HCT116 (cell line): ENCODE data around the gene PRKCA. TPM values are rescaled to one million over a fixed set of nuclear protein-coding genes. Genes with fewer than 3 reads are reported as not detected.
"Not testable (repeated sequence)": the region's sequence is repeated elsewhere in the genome, so short reads cannot be mapped to it uniquely, and the experiment has no call there.

Experiments
- ATAC-seq: fragments of 200-7000 bp; cut with Tn5 transposase; 2 replicates; pipeline ENCODE4 v1.9.1; 2020; ENCODE audit warnings: mild to moderate bottlenecking, moderate library complexity
- BruUV-seq: library from RNA; stranded (reverse); fragments of 400-500 nt; replicated peaks from 2 replicates; lab custom pipeline; 2021; lab: Mats Ljungman, UMichigan
- CTCF ChIA-PET: fragments of 300-600 bp; sonication (Branson Sonifier 250); formaldehyde crosslinking; loops from one replicate; lab custom pipeline; 2021; ENCODE audit warnings: antibody characterized with exemption; lab: Charles Lee
- POLR2A ChIA-PET: fragments of 300-600, 350-600 bp; sonication (Branson Sonifier 250); formaldehyde crosslinking; loops from one replicate; lab custom pipeline; 2021; ENCODE audit warnings: antibody characterized with exemption; lab: Charles Lee
- RAD21 ChIA-PET, 2 experiments: fragments of 300-600 bp; sonication (Branson Sonifier 250); formaldehyde crosslinking; loops; one replicate each; lab custom pipeline; 2023; ENCODE audit warnings: low total read pairs in 2 of 2; ENCODE audit not compliant: uncharacterized antibody in 2 of 2, unreplicated experiment in 2 of 2, low non-redundant PET in 1 of 2; lab: Charles Lee
- DNase-seq: peaks from one replicate; pipeline ENCODE4 v3.0.0-alpha.2; 2010; ENCODE audit warnings: low read depth, low spot score
- H2AFZ ChIP-seq: fragments of 200-600 bp; shearing (Covaris generic), sonication (generic); 2 replicates; pipeline ENCODE4 v1.6.1; 2017; ENCODE audit warnings: low read depth, mixed run types, mixed read lengths, antibody characterized with exemption, low read length; ENCODE audit not compliant: poor library complexity, severe bottlenecking
- H3K27ac ChIP-seq: 2 replicates; pipeline ENCODE4 v1.5.1; 2012; ENCODE audit warnings: low read depth, low read length
- H3K27me3 ChIP-seq: fragments of 200-600 bp; sonication (generic); 2 replicates; pipeline ENCODE4 v1.6.1; 2016; ENCODE audit warnings: mixed run types, low read length, mixed read lengths; ENCODE audit not compliant: insufficient read depth
- H3K36me3 ChIP-seq, 2 experiments: fragments of 200-500 bp in 1 of 2; fragments of 200-600 bp in 1 of 2; sonication (Bioruptor generic) in 1 of 2; sonication (generic) in 1 of 2; 2 replicates each; pipeline versions ENCODE4 v1.5.1 to v1.6.1; 2014 to 2016; ENCODE audit warnings: low read length in 2 of 2, inconsistent platforms in 1 of 2, mixed read lengths in 1 of 2, mixed run types in 1 of 2; ENCODE audit not compliant: insufficient read depth in 2 of 2, control insufficient read depth in 1 of 2
- H3K4me1 ChIP-seq, 2 experiments: fragments of 200-600 bp in 1 of 2; sonication (generic) in 1 of 2; 2 replicates each; pipeline versions ENCODE4 v1.5.1 to v1.6.1; 2012 to 2017; ENCODE audit warnings: low read length in 2 of 2, inconsistent platforms in 1 of 2, mild to moderate bottlenecking in 1 of 2, mixed read lengths in 1 of 2, mixed run types in 1 of 2, moderate library complexity in 1 of 2; ENCODE audit not compliant: insufficient read depth in 2 of 2, control insufficient read depth in 1 of 2
- H3K4me2 ChIP-seq: fragments of 200-600 bp; sonication (generic); 2 replicates; pipeline ENCODE4 v1.6.1; 2017; ENCODE audit warnings: mixed run types, low read length, mixed read lengths
- H3K4me3 ChIP-seq, 2 experiments: fragments of 200-600 bp in 1 of 2; sonication (generic) in 1 of 2; replicated peaks in 1 of 2; 2 replicates each; pipeline ENCODE4 v1.5.1; 2011 to 2016; ENCODE audit warnings: low read length in 2 of 2, control low read depth in 1 of 2, low read depth in 1 of 2, mild to moderate bottlenecking in 1 of 2, mixed read lengths in 1 of 2, mixed run types in 1 of 2
- H3K79me2 ChIP-seq: fragments of 200-600 bp; sonication (generic); 2 replicates; pipeline ENCODE4 v1.6.1; 2017; ENCODE audit warnings: mild to moderate bottlenecking, mixed run types, low read length, moderate library complexity, mixed read lengths; ENCODE audit not compliant: insufficient read depth
- H3K9ac ChIP-seq: fragments of 200-600 bp; sonication (generic); 2 replicates; pipeline ENCODE4 v1.6.1; 2016; ENCODE audit warnings: low read length, mixed read lengths
- H3K9me2 ChIP-seq: fragments of 200-600 bp; sonication (generic), shearing (Covaris generic); 2 replicates; pipeline ENCODE4 v1.6.1; 2017; ENCODE audit warnings: mixed run types, mild to moderate bottlenecking, moderate library complexity; ENCODE audit not compliant: insufficient read depth
- H3K9me3 ChIP-seq, 2 experiments: fragments of 200-500 bp in 1 of 2; fragments of 200-600 bp in 1 of 2; sonication (Bioruptor generic) in 1 of 2; sonication (generic) in 1 of 2; 2 replicates each; pipeline ENCODE4 v1.6.1; 2014 to 2017; ENCODE audit warnings: low read length in 2 of 2, mixed read lengths in 2 of 2, inconsistent platforms in 1 of 2, low read depth in 1 of 2, mild to moderate bottlenecking in 1 of 2, mixed run types in 1 of 2, moderate library complexity in 1 of 2; ENCODE audit not compliant: control insufficient read depth in 1 of 2, insufficient read depth in 1 of 2
- H4K20me1 ChIP-seq: fragments of 200-600 bp; sonication (generic), shearing (Covaris generic); 2 replicates; pipeline ENCODE4 v1.6.1; 2017; ENCODE audit warnings: mixed run types, mild to moderate bottlenecking, moderate library complexity; ENCODE audit not compliant: insufficient read depth
- CBX3 ChIP-seq: IDR thresholded peaks from 2 replicates; pipeline ENCODE4 v1.6.1; 2012; ENCODE audit warnings: low read depth
- EZH2phosphoT487 ChIP-seq: fragments of 200-600 bp; IDR thresholded peaks from 2 replicates; pipeline ENCODE4 v1.6.1; 2018; ENCODE audit warnings: antibody characterized with exemption, borderline replicate concordance
- SRF ChIP-seq: IDR thresholded peaks from 2 replicates; pipeline ENCODE4 v1.6.1; 2012; ENCODE audit warnings: low read depth
- ZFX ChIP-seq: fragments of 450-650 bp; IDR thresholded peaks from 2 replicates; pipeline ENCODE4 v1.6.1; 2017
- intact Hi-C: fragments of 100-400 bp; cut with micrococcal nuclease; formaldehyde crosslinking; loops from 2 replicates; pipeline ENCODE4 v1.10.0; 2022
- total RNA-seq: library from RNA; stranded (reverse); gene quantifications from one replicate; pipeline ENCODE4 v1.2.1, GENCODE V29; 2021; ENCODE audit not compliant: unreplicated experiment

Gene PRKCA
- total RNA-seq, 1 experiment from 2014 or later: 18.8 TPM

DNA sequence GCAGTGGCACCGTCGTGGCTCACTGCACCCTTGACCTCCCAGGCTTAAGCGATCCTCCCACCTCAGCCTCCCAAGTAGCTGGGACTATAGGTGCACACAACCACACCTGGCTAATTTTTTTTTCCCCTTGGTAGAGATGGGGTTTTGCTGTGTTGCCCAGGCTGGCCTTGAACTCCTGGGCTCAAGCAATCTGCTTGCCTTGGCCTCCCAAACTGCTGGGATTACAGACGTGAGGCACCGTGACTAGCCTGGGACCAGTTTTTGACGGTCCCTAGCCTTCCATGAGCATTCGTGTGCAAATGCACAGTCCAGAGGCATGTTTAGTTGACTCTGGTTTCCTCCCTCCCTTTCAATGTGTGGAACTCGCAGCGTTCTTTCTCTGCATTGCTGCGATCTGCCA lies 48.2 kb downstream of the PRKCA start:
- H3K27me3 ChIP-seq, intact Hi-C loops, H3K9ac ChIP-seq, H2AFZ ChIP-seq, RAD21 ChIA-PET, DNase-seq, H3K79me2 ChIP-seq, H3K9me3 ChIP-seq, H3K36me3 ChIP-seq, H3K4me3 ChIP-seq, H3K9me2 ChIP-seq, H3K4me2 ChIP-seq, CTCF ChIA-PET, BruUV-seq, ATAC-seq, H3K27ac ChIP-seq, POLR2A ChIA-PET, H4K20me1 ChIP-seq: not testable (repeated sequence)
- H3K4me1 ChIP-seq: peaks cover 33 to 37% of the 10 kb centered on the region in 2 experiments

DNA sequence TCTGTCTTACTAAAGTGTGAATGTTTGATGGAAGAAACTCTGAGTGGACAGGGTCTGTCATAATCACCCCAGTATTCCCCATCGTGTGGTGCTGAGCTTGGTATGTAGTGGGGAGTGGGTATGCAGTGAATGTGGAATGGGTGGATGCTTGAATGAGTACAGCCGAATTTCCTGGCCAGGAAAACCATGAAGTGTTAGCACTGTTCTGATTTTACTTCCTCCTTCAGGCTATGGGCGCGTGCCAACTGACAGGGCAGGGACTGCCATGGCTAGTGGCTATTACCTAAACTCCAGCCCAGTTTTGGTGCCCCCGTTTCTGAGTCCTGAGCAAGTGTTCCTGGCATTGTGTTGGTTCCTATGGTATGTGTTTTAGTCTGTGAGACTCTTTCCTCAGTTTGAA lies 48.6 kb downstream of the PRKCA start:
- no peaks in the 10 kb centered on the region for H3K27me3 ChIP-seq
- no peak overlapping the region for H2AFZ ChIP-seq
- no peaks in the 10 kb centered on the region for H3K9me2 ChIP-seq
- DNase-seq: no peak
- intact Hi-C loops: no loop called here
- no peak overlapping the region for H3K27ac ChIP-seq
- ChIA-PET RAD21 (no interaction called here), CTCF (no interaction called here), POLR2A (no interaction called here)
- no peak overlapping the region for H3K9ac ChIP-seq
- H4K20me1 ChIP-seq: no peaks in the 10 kb centered on the region
- no peak for ATAC-seq
- H3K4me2 ChIP-seq: no peak overlapping the region
- no peak overlapping the region for H3K4me3 ChIP-seq
- no peaks in the 10 kb centered on the region for H3K36me3 ChIP-seq
- TF ChIP-seq EZH2phosphoT487 (no peak), CBX3 (no peak)
- no peaks in the 10 kb centered on the region for H3K79me2 ChIP-seq
- peaks cover 33 to 37% of the 10 kb centered on the region in 2 experiments for H3K4me1 ChIP-seq
- BruUV-seq: no TSS peak
- no peaks in the 10 kb centered on the region for H3K9me3 ChIP-seq

DNA sequence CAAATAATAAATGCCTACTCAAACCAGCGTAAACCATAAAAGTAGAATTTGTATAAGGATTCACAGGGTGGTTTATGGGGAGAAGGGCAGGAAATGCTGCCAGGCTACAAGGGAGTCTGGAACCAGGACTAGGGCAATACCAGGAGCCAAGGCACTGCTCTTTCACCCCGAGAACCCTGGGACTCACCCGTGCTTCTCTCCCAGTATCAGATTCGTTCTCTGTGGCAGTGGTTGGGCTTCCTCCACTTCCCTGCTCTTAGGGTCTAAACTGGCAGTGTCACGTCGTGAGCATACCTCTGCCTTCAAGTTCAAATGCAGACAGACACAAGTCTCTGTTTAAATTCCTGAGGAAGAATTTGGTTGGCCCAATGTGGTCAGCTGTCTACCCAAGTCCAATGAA lies 49.3 kb downstream of the PRKCA start:
- CTCF ChIA-PET: no interaction called here
- H3K27ac ChIP-seq: no peak overlapping the region
- H3K36me3 ChIP-seq: no peaks in the 10 kb centered on the region
- H4K20me1 ChIP-seq: no peaks in the 10 kb centered on the region
- ATAC-seq: no peak
- intact Hi-C loops: no loop called here
- no peaks in the 10 kb centered on the region for H3K9me3 ChIP-seq
- H3K27me3 ChIP-seq: no peaks in the 10 kb centered on the region
- no peak overlapping the region for H3K4me3 ChIP-seq
- H3K9me2 ChIP-seq: no peaks in the 10 kb centered on the region
- H2AFZ ChIP-seq: no peak overlapping the region
- POLR2A ChIA-PET: no interaction called here
- no peak for TF ChIP-seq ZFX
- TF ChIP-seq CBX3: no peak
- no peak for TF ChIP-seq SRF
- RAD21 ChIA-PET: no interaction called here
- DNase-seq: no peak
- no peaks in the 10 kb centered on the region for H3K79me2 ChIP-seq
- no peak overlapping the region for H3K4me2 ChIP-seq
- BruUV-seq: no TSS peak
- H3K4me1 ChIP-seq: peaks cover 33 to 37% of the 10 kb centered on the region in 2 experiments
- no peak overlapping the region for H3K9ac ChIP-seq
